Measurements from ENCODE around the gene AQP5.

AQP5 gene

GRCh38 chr12:50013361-50014147, 51.9 kb downstream of the AQP5 start:
- no peak for DNase-seq (ENCODE audit: low read depth in 1 of 2, low spot score in 1 of 2)
- TF ChIP-seq GABPA (IDR thresholded peaks at IDR 0.05; ENCODE audit: low read depth): no peak
- Histone ChIP-seq H3K27me3 (ENCODE audit: insufficient read depth, poor library complexity, severe bottlenecking) (no peaks in the 10 kb centered on the region), H3K27ac (replicated peaks) (no peak overlapping the region), H3K4me3 (replicated peaks; ENCODE audit: insufficient read depth, low read length) (no peak overlapping the region)

- no peak for TF ChIP-seq POLR2AphosphoS5 (IDR thresholded peaks at IDR 0.05; ENCODE audit: low read depth)
- TF ChIP-seq GABPA (IDR thresholded peaks at IDR 0.05; ENCODE audit: low read depth): no peak
- TF ChIP-seq REST (IDR thresholded peaks at IDR 0.05; ENCODE audit: insufficient replicate concordance, low read depth): no peak
- no peak for TF ChIP-seq CTCF (IDR thresholded peaks at IDR 0.05; ENCODE audit: insufficient read depth, low read length)
- DNase-seq (ENCODE audit: low read depth in 1 of 2, low spot score in 1 of 2): no peak
- no peak overlapping the region for H3K27ac ChIP-seq (replicated peaks)
These were observed 52.7 kb downstream of the AQP5 start for GRCh38 chr12:50014342-50014741.

More at GRCh38 chr12:50014342-50014741, 52.7 kb downstream of the AQP5 start:
- Histone ChIP-seq H3K27me3 (ENCODE audit: insufficient read depth, poor library complexity, severe bottlenecking) (no peaks in the 10 kb centered on the region), H3K4me3 (replicated peaks; ENCODE audit: insufficient read depth, low read length) (no peak overlapping the region)

Data from HL-60 (cell line).